ENCODE data around the gene SLC12A9.

- TF ChIP-seq, protein P1, sequence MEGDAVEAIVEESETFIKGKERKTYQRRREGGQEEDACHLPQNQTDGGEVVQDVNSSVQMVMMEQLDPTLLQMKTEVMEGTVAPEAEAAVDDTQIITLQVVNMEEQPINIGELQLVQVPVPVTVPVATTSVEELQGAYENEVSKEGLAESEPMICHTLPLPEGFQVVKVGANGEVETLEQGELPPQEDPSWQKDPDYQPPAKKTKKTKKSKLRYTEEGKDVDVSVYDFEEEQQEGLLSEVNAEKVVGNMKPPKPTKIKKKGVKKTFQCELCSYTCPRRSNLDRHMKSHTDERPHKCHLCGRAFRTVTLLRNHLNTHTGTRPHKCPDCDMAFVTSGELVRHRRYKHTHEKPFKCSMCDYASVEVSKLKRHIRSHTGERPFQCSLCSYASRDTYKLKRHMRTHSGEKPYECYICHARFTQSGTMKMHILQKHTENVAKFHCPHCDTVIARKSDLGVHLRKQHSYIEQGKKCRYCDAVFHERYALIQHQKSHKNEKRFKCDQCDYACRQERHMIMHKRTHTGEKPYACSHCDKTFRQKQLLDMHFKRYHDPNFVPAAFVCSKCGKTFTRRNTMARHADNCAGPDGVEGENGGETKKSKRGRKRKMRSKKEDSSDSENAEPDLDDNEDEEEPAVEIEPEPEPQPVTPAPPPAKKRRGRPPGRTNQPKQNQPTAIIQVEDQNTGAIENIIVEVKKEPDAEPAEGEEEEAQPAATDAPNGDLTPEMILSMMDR (IDR thresholded peaks at IDR 0.05) = no peak
- TF ChIP-seq POLR2A (IDR thresholded peaks at IDR 0.05) = no peak
Observed at GRCh38 chr7:100832281-100832633, 20.3 kb upstream of the SLC12A9 start.
